Loucy (cell line): Measurements from ENCODE around the gene RIMBP2.

Source experiments
- H2AFZ ChIP-seq: fragments of 200-600 bp; sonication (generic); 2 replicates; pipeline ENCODE4 v1.6.0; 2016; ENCODE audit warnings: antibody characterized with exemption, mild to moderate bottlenecking, low read length, moderate library complexity
- H3F3A ChIP-seq: fragments of 200-600 bp; 2 replicates; pipeline ENCODE4 v1.6.0; 2016; ENCODE audit warnings: antibody characterized with exemption, low read depth, mild to moderate bottlenecking
- H3K27me3 ChIP-seq: fragments of 200-600 bp; sonication (generic); 2 replicates; pipeline ENCODE4 v1.6.1; 2014; ENCODE audit warnings: low read length, mild to moderate bottlenecking; ENCODE audit not compliant: insufficient read depth, poor library complexity, severe bottlenecking
- H3K36me3 ChIP-seq: fragments of 200-600 bp; sonication (generic); 2 replicates; pipeline ENCODE4 v1.6.1; 2016; ENCODE audit warnings: low read length; ENCODE audit not compliant: insufficient read depth
- H3K4me1 ChIP-seq: fragments of 200-600 bp; sonication (generic); 2 replicates; pipeline ENCODE4 v1.5.1; 2014; ENCODE audit warnings: low read length, mild to moderate bottlenecking; ENCODE audit not compliant: insufficient read depth, poor library complexity, severe bottlenecking
- H3K4me2 ChIP-seq: fragments of 200-600 bp; sonication (generic); 2 replicates; pipeline ENCODE4 v1.6.0; 2014; ENCODE audit warnings: antibody characterized with exemption, low read length, low read depth, mild to moderate bottlenecking; ENCODE audit not compliant: poor library complexity, severe bottlenecking
- H3K4me3 ChIP-seq: fragments of 200-600 bp; sonication (generic); 2 replicates; pipeline ENCODE4 v1.5.1; 2014; ENCODE audit warnings: low read length, mild to moderate bottlenecking, mixed read lengths; ENCODE audit not compliant: poor library complexity, severe bottlenecking
- H3K79me2 ChIP-seq: fragments of 200-600 bp; sonication (generic); 2 replicates; pipeline ENCODE4 v1.6.1; 2014; ENCODE audit warnings: low read length; ENCODE audit not compliant: insufficient read depth
- H3K9ac ChIP-seq: fragments of 200-600 bp; sonication (generic); 2 replicates; pipeline ENCODE4 v1.6.0; 2014; ENCODE audit warnings: mild to moderate bottlenecking, low read depth, low read length, moderate library complexity; ENCODE audit not compliant: poor library complexity, severe bottlenecking
- H3K9me2 ChIP-seq: fragments of 200-600 bp; sonication (generic); replicated peaks from 2 replicates; pipeline ENCODE4 v1.6.1; 2016; ENCODE audit warnings: low read depth, low read length, mixed read lengths
- H3K9me3 ChIP-seq: fragments of 200-600 bp; sonication (generic); 2 replicates; pipeline ENCODE4 v1.6.1; 2014; ENCODE audit warnings: mild to moderate bottlenecking, antibody characterized with exemption, low read length, low read depth; ENCODE audit not compliant: insufficient read depth
- H4K20me1 ChIP-seq: fragments of 200-600 bp; sonication (generic); 2 replicates; pipeline ENCODE4 v1.6.0; 2014; ENCODE audit warnings: antibody characterized with exemption, low read length, mild to moderate bottlenecking; ENCODE audit not compliant: insufficient read depth, poor library complexity, severe bottlenecking
- EZH2phosphoT487 ChIP-seq: fragments of 200-600 bp; IDR thresholded peaks from 2 replicates; pipeline ENCODE4 v1.6.1; 2018; ENCODE audit warnings: antibody characterized with exemption, mild to moderate bottlenecking, moderate library complexity, borderline replicate concordance
- TF ChIP-seq, protein P1 (sequence below): fragments of 200-600 bp; sonication (generic); conservative IDR thresholded peaks from 2 replicates; pipeline ENCODE4 v1.5.1; 2014; ENCODE audit warnings: mild to moderate bottlenecking, antibody characterized with exemption, low read length

The RIMBP2 gene

GRCh38 chr12:130562716-130563115 is 153.4 kb downstream of the RIMBP2 start:
- Histone ChIP-seq H3K9ac (no peak overlapping the region), H3K27me3 (no peaks in the 10 kb centered on the region), H3F3A (no peaks in the 10 kb centered on the region), H3K36me3 (no peaks in the 10 kb centered on the region), H3K4me3 (no peak overlapping the region), H2AFZ (no peak overlapping the region), H3K4me1 (no peaks in the 10 kb centered on the region), H3K79me2 (no peaks in the 10 kb centered on the region), H3K9me2 (no peaks in the 10 kb centered on the region), H4K20me1 (no peaks in the 10 kb centered on the region), H3K4me2 (no peak overlapping the region), H3K9me3 (peaks cover 3% of the 10 kb centered on the region; the same call in 1 of the 2 replicates)
- no peak for TF ChIP-seq EZH2phosphoT487
- TF ChIP-seq, protein P1, sequence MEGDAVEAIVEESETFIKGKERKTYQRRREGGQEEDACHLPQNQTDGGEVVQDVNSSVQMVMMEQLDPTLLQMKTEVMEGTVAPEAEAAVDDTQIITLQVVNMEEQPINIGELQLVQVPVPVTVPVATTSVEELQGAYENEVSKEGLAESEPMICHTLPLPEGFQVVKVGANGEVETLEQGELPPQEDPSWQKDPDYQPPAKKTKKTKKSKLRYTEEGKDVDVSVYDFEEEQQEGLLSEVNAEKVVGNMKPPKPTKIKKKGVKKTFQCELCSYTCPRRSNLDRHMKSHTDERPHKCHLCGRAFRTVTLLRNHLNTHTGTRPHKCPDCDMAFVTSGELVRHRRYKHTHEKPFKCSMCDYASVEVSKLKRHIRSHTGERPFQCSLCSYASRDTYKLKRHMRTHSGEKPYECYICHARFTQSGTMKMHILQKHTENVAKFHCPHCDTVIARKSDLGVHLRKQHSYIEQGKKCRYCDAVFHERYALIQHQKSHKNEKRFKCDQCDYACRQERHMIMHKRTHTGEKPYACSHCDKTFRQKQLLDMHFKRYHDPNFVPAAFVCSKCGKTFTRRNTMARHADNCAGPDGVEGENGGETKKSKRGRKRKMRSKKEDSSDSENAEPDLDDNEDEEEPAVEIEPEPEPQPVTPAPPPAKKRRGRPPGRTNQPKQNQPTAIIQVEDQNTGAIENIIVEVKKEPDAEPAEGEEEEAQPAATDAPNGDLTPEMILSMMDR: no peak

DNA sequence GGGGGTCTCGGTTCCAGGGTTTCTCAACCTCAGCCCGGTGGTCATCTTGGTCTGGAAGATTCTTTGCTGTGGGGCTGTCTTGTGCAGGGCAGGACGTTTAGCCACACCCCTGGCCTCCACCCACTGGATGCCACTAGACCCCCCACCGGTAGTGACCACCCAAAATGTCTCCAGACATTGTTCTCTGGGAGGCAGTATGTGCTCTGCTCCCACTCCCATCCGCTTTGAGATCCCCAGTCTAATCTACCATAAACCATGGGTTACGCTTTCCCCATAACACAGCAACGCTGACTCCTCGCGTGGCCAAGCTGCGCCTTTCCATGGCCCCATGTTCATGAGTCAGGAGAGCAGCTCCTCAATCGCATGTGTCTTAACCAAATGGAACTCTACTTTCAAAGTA is 155.8 kb downstream of the RIMBP2 start:
- Histone ChIP-seq H3K4me3 (no peak overlapping the region), H3K4me1 (no peaks in the 10 kb centered on the region), H3F3A (no peaks in the 10 kb centered on the region), H2AFZ (no peak overlapping the region), H3K36me3 (no peaks in the 10 kb centered on the region), H3K9me2 (no peaks in the 10 kb centered on the region), H3K79me2 (no peaks in the 10 kb centered on the region), H4K20me1 (no peaks in the 10 kb centered on the region), H3K9ac (no peak overlapping the region), H3K4me2 (no peak overlapping the region), H3K27me3 (no peaks in the 10 kb centered on the region), H3K9me3 (0 out of 2 replicates have a peak, but pooled peaks cover 3% of the 10 kb centered on the region)
- TF ChIP-seq, protein P1: no peak
- no peak for TF ChIP-seq EZH2phosphoT487

GRCh38 chr12:130559806-130560205 is 156.3 kb downstream of the RIMBP2 start:
- Histone ChIP-seq H2AFZ (no peak overlapping the region), H3K4me1 (no peaks in the 10 kb centered on the region), H3K9ac (no peak overlapping the region), H4K20me1 (no peaks in the 10 kb centered on the region), H3F3A (no peaks in the 10 kb centered on the region), H3K36me3 (no peaks in the 10 kb centered on the region), H3K9me3 (0 out of 2 replicates have a peak, but pooled peaks cover 3% of the 10 kb centered on the region), H3K9me2 (no peaks in the 10 kb centered on the region), H3K4me2 (no peak overlapping the region), H3K79me2 (no peaks in the 10 kb centered on the region), H3K4me3 (no peak overlapping the region), H3K27me3 (no peaks in the 10 kb centered on the region)
- TF ChIP-seq EZH2phosphoT487: no peak
- TF ChIP-seq, protein P1: no peak
